ENCODE measurements around the gene MIGA1.
A peak's percentile ranks its signal among the peaks of the same experiment; 100 is the strongest.
"Not testable (repeated sequence)": the region's sequence is repeated elsewhere in the genome, so short reads cannot be mapped to it uniquely, and the experiment has no call there.

The MIGA1 gene

GRCh38 chr1:77803371-77803770, 23.9 kb downstream of the MIGA1 start:
- no peak for DNase-seq

- DNase-seq, result not testable (repeated sequence)
These were observed 30.5 kb downstream of the MIGA1 start for GRCh38 chr1:77809787-77810462.

GRCh38 chr1:77811589-77811988, 32.1 kb downstream of the MIGA1 start:
- not testable (repeated sequence) for DNase-seq

GRCh38 chr1:77817368-77818209, 38.1 kb downstream of the MIGA1 start:
- DNase-seq, result no peak

- DNase-seq, result no peak
These were observed 40.7 kb downstream of the MIGA1 start for GRCh38 chr1:77820121-77820520.

- no peak for DNase-seq
These were observed 44.6 kb downstream of the MIGA1 start for GRCh38 chr1:77824079-77824478.

- DNase-seq, result no peak
These were observed 45.2 kb downstream of the MIGA1 start for GRCh38 chr1:77824694-77825093.

GRCh38 chr1:77825131-77825709, 45.8 kb downstream of the MIGA1 start:
- DNase-seq, result peak; percentile 51 to 63

GRCh38 chr1:77826851-77827250, 47.4 kb downstream of the MIGA1 start:
- not testable (repeated sequence) for DNase-seq

- no peak for DNase-seq
These were observed 48.6 kb downstream of the MIGA1 start for GRCh38 chr1:77828098-77828497.

GRCh38 chr1:77829851-77830250, 50.4 kb downstream of the MIGA1 start:
- DNase-seq, result no peak

GRCh38 chr1:77830946-77831345, 51.5 kb downstream of the MIGA1 start:
- DNase-seq, result no peak

- DNase-seq, result no peak
These were observed 52.1 kb downstream of the MIGA1 start for GRCh38 chr1:77831566-77831965.

- no peak for DNase-seq
These were observed 52.7 kb downstream of the MIGA1 start for GRCh38 chr1:77831976-77832711.

- no peak for DNase-seq
These were observed 53.5 kb downstream of the MIGA1 start for GRCh38 chr1:77832901-77833300.

GRCh38 chr1:77833521-77834100, 54.2 kb downstream of the MIGA1 start:
- no peak for DNase-seq

- no peak for DNase-seq
These were observed 55.4 kb downstream of the MIGA1 start for GRCh38 chr1:77834771-77835334.

- DNase-seq, result no peak
These were observed 62.1 kb downstream of the MIGA1 start for GRCh38 chr1:77841574-77841973.

GRCh38 chr1:77845951-77846350, 66.5 kb downstream of the MIGA1 start:
- no peak for DNase-seq

- no peak for DNase-seq
These were observed 67.5 kb downstream of the MIGA1 start for GRCh38 chr1:77846966-77847365.

GRCh38 chr1:77847621-77848080, 68.2 kb downstream of the MIGA1 start:
- no peak for DNase-seq

- DNase-seq, result no peak
These were observed 70.6 kb downstream of the MIGA1 start for GRCh38 chr1:77850082-77850481.

All from Kasumi-1 (cell line).